ENCODE data around the gene MRRF.

- TF ChIP-seq CTCF (IDR thresholded peaks at IDR 0.05) (no peak), POLR2A (IDR thresholded peaks at IDR 0.05) (no peak)
Observed at GRCh38 chr9:122348288-122348777, 83.7 kb downstream of the MRRF start.
